HepG2 (cell line): ENCODE measurements around the gene CLASRP.

Source experiments
- EP300 ChIP-seq, 3 experiments: sonication (generic) in 1 of 3; formaldehyde crosslinking in 1 of 3; IDR thresholded peaks; 2 replicates each; pipeline versions ENCODE4 v1.5.1 to v1.6.1; 2011 to 2020; ENCODE audit warnings: low read depth in 2 of 3, low read length in 2 of 3, borderline replicate concordance in 1 of 3, improper control_type of control experiment in 1 of 3, mild to moderate bottlenecking in 1 of 3, missing genetic modification reagents in 1 of 3, moderate library complexity in 1 of 3
- FOSL1 ChIP-seq: sonication (generic); formaldehyde crosslinking; IDR thresholded peaks from 2 replicates; pipeline ENCODE4 v1.9.0; 2021; ENCODE audit warnings: missing genetic modification reagents, borderline replicate concordance
- NFRKB ChIP-seq: fragments of 450-650 bp; IDR thresholded peaks from 2 replicates; pipeline ENCODE4 v1.6.1; 2017
- SMC3 ChIP-seq: IDR thresholded peaks from 2 replicates; pipeline ENCODE4 v1.6.1; 2011; ENCODE audit warnings: low read length, improper control_type of control experiment
- ZNF205 ChIP-seq: IDR thresholded peaks from 2 replicates; pipeline ENCODE4 v1.6.1; 2018; ENCODE audit warnings: missing biosample characterization, missing genetic modification reagents
- ZNF260 ChIP-seq: sonication (generic); formaldehyde crosslinking; IDR thresholded peaks from 2 replicates; pipeline ENCODE4 v1.4.0; 2020; ENCODE audit warnings: missing genetic modification reagents, low read depth, mild to moderate bottlenecking, borderline replicate concordance
- ZSCAN20 ChIP-seq: sonication (generic); formaldehyde crosslinking; IDR thresholded peaks from 2 replicates; pipeline ENCODE4 v1.4.0; 2020; ENCODE audit warnings: missing genetic modification reagents, mild to moderate bottlenecking, borderline replicate concordance
- TF ChIP-seq, protein P1 (sequence below): sonication (generic); formaldehyde crosslinking; IDR thresholded peaks from 2 replicates; pipeline ENCODE4 v1.5.0; 2020; ENCODE audit warnings: mild to moderate bottlenecking, missing genetic modification reagents, moderate library complexity
- TF ChIP-seq, protein P2 (sequence below): IDR thresholded peaks from 2 replicates; pipeline ENCODE4 v1.6.1; 2016; ENCODE audit warnings: missing compliant biosample characterization, missing genetic modification reagents, borderline replicate concordance
- TF ChIP-seq, protein P3 (sequence below): sonication (generic); formaldehyde crosslinking; IDR thresholded peaks from 2 replicates; pipeline ENCODE4 v1.4.0; 2020; ENCODE audit warnings: missing genetic modification reagents

GRCh38 chr19:45092747-45093678 lies 54.2 kb downstream of the CLASRP start, which contains the start of gene PPP1R37:
- TF ChIP-seq, protein P1, sequence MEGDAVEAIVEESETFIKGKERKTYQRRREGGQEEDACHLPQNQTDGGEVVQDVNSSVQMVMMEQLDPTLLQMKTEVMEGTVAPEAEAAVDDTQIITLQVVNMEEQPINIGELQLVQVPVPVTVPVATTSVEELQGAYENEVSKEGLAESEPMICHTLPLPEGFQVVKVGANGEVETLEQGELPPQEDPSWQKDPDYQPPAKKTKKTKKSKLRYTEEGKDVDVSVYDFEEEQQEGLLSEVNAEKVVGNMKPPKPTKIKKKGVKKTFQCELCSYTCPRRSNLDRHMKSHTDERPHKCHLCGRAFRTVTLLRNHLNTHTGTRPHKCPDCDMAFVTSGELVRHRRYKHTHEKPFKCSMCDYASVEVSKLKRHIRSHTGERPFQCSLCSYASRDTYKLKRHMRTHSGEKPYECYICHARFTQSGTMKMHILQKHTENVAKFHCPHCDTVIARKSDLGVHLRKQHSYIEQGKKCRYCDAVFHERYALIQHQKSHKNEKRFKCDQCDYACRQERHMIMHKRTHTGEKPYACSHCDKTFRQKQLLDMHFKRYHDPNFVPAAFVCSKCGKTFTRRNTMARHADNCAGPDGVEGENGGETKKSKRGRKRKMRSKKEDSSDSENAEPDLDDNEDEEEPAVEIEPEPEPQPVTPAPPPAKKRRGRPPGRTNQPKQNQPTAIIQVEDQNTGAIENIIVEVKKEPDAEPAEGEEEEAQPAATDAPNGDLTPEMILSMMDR (CRISPR knock-in tag): peak; percentile 30; the same call in 1 of the 2 replicates
- TF ChIP-seq FOSL1: no peak
- TF ChIP-seq ZSCAN20 (CRISPR knock-in tag): peak; percentile 48; the same call in 1 of the 2 replicates
- no peak for TF ChIP-seq ZNF260
- TF ChIP-seq ZNF205 (CRISPR knock-in tag): peak; percentile 61; the same call in 1 of the 2 replicates
- TF ChIP-seq EP300 (IDR thresholded peaks at IDR 0.05; ENCODE audit: low read depth in 2 of 2, low read length in 2 of 2): peak in 1 of 2 experiments; percentile 68; a peak in 2 of 4 replicates
- TF ChIP-seq EP300 (CRISPR knock-in tag; IDR thresholded peaks at IDR 0.05; ENCODE audit: borderline replicate concordance): no peak
- TF ChIP-seq, protein P2, sequence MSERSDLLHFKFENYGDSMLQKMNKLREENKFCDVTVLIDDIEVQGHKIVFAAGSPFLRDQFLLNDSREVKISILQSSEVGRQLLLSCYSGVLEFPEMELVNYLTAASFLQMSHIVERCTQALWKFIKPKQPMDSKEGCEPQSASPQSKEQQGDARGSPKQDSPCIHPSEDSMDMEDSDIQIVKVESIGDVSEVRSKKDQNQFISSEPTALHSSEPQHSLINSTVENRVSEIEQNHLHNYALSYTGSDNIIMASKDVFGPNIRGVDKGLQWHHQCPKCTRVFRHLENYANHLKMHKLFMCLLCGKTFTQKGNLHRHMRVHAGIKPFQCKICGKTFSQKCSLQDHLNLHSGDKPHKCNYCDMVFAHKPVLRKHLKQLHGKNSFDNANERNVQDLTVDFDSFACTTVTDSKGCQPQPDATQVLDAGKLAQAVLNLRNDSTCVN (CRISPR knock-in tag): no peak
- no peak for TF ChIP-seq NFRKB
- TF ChIP-seq SMC3: no peak
- TF ChIP-seq, protein P3, sequence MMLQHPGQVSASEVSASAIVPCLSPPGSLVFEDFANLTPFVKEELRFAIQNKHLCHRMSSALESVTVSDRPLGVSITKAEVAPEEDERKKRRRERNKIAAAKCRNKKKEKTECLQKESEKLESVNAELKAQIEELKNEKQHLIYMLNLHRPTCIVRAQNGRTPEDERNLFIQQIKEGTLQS (CRISPR knock-in tag): no peak
